NCI-H1436 (cell line): Measurements from ENCODE around the gene GAPT.
"Not testable (repeated sequence)": the region's sequence is repeated elsewhere in the genome, so short reads cannot be mapped to it uniquely, and the experiment has no call there.

Source experiments
- DNase-seq: peaks from one replicate; lab custom pipeline; 2025; lab: John Stamatoyannopoulos, UW

The GAPT gene

GRCh38 chr5:58505502-58505901, 14.3 kb downstream of the GAPT start:
- DNase-seq = no peak

- DNase-seq = no peak
Observed at GRCh38 chr5:58505971-58506640, 14.9 kb downstream of the GAPT start.

GRCh38 chr5:58507715-58508114, 16.5 kb downstream of the GAPT start:
- no peak for DNase-seq

GRCh38 chr5:58517198-58517597, 26.0 kb downstream of the GAPT start:
- DNase-seq = no peak

GRCh38 chr5:58523956-58524355, 32.7 kb downstream of the GAPT start:
- no peak for DNase-seq

GRCh38 chr5:58524571-58524970, 33.3 kb downstream of the GAPT start:
- DNase-seq = no peak

GRCh38 chr5:58530942-58531490, 39.8 kb downstream of the GAPT start:
- no peak for DNase-seq

- not testable (repeated sequence) for DNase-seq
Observed at GRCh38 chr5:58541935-58542334, 50.7 kb downstream of the GAPT start.

GRCh38 chr5:58542709-58543108, 51.5 kb downstream of the GAPT start:
- DNase-seq = no peak

GRCh38 chr5:58543723-58544122, 52.5 kb downstream of the GAPT start:
- DNase-seq = no peak

- no peak for DNase-seq
Observed at GRCh38 chr5:58544195-58544594, 53.0 kb downstream of the GAPT start.

- DNase-seq = no peak
Observed at GRCh38 chr5:58544926-58545325, 53.7 kb downstream of the GAPT start.

- no peak for DNase-seq
Observed at GRCh38 chr5:58545912-58546311, 54.7 kb downstream of the GAPT start.
